Panc1 (cell line): Measurements from ENCODE around the gene SOBP. TPM values are rescaled to one million over a fixed set of nuclear protein-coding genes. Genes with fewer than 3 reads are reported as not detected.

Experiments used
- ATAC-seq: fragments of 200-7000 bp; cut with Tn5 transposase; 2 replicates; pipeline ENCODE4 v1.9.1; 2020; ENCODE audit warnings: mild to moderate bottlenecking, moderate library complexity
- BruUV-seq: library from RNA; stranded (reverse); fragments of 400-500 nt; replicated peaks from 2 replicates; lab custom pipeline; 2021; lab: Mats Ljungman, UMichigan
- CTCF ChIA-PET: fragments of 300-600 bp; sonication (Branson Sonifier 250); formaldehyde crosslinking; loops from one replicate; lab custom pipeline; 2022; ENCODE audit warnings: antibody characterized with exemption; lab: Charles Lee
- POLR2A ChIA-PET: fragments of 300-600 bp; sonication (Branson Sonifier 250); formaldehyde crosslinking; loops from one replicate; lab custom pipeline; 2022; ENCODE audit warnings: antibody characterized with exemption; lab: Charles Lee
- DNase-seq: peaks from one replicate; pipeline ENCODE4 v3.0.0-alpha.2; 2010; ENCODE audit warnings: low read depth, low spot score
- H3K27ac ChIP-seq: 2 replicates; pipeline ENCODE4 v1.5.1; 2011; ENCODE audit warnings: mild to moderate bottlenecking, low read length, inconsistent platforms
- H3K27me3 ChIP-seq: fragments of 200-500 bp; sonication (Bioruptor generic); 2 replicates; pipeline ENCODE4 v1.6.0; 2014; ENCODE audit warnings: low read length, inconsistent platforms; ENCODE audit not compliant: control insufficient read depth, insufficient read depth
- H3K36me3 ChIP-seq: fragments of 200-500 bp; sonication (Bioruptor generic); 2 replicates; pipeline ENCODE4 v1.5.1; 2014; ENCODE audit warnings: inconsistent platforms, mild to moderate bottlenecking, low read length, moderate library complexity; ENCODE audit not compliant: control insufficient read depth, insufficient read depth
- H3K4me1 ChIP-seq: 2 replicates; pipeline ENCODE4 v1.5.1; 2011; ENCODE audit warnings: inconsistent platforms, mild to moderate bottlenecking, low read length, moderate library complexity; ENCODE audit not compliant: control insufficient read depth, insufficient read depth
- H3K4me3 ChIP-seq, 2 experiments: 2 replicates each; pipeline ENCODE4 v1.5.1; 2011 to 2012; ENCODE audit warnings: low read depth in 2 of 2, low read length in 2 of 2, mild to moderate bottlenecking in 2 of 2, inconsistent platforms in 1 of 2, moderate library complexity in 1 of 2
- H3K9me3 ChIP-seq: fragments of 200-500 bp; sonication (Bioruptor generic); 2 replicates; pipeline ENCODE4 v1.5.1; 2014; ENCODE audit warnings: low read depth, mild to moderate bottlenecking, inconsistent platforms, low read length, moderate library complexity; ENCODE audit not compliant: control insufficient read depth, insufficient read depth
- POLR2AphosphoS5 ChIP-seq: IDR thresholded peaks from 2 replicates; pipeline ENCODE4 v1.6.1; 2012; ENCODE audit warnings: mild to moderate bottlenecking, low read depth, low read length, moderate library complexity
- SIN3A ChIP-seq: IDR thresholded peaks from 2 replicates; pipeline ENCODE4 v1.6.1; 2012; ENCODE audit warnings: low read depth, mild to moderate bottlenecking, low read length, moderate library complexity, borderline replicate concordance; ENCODE audit not compliant: insufficient read depth
- TCF7L2 ChIP-seq: IDR thresholded peaks from 2 replicates; pipeline ENCODE4 v1.6.1; 2011; ENCODE audit warnings: mild to moderate bottlenecking, low read depth, low read length, inconsistent platforms
- in situ Hi-C: cut with HindIII; loops from 2 replicates; pipeline ENCODE4 v1.10.0; 2016; ENCODE audit warnings: low sequenced_read_pairs, low pct_unique_long_range_greater_than_20kb
- intact Hi-C: fragments of 100-400 bp; cut with micrococcal nuclease; formaldehyde crosslinking; loops from one replicate; pipeline ENCODE4 v1.10.0; 2022; ENCODE audit not compliant: unreplicated experiment
- total RNA-seq: library from RNA; stranded (reverse); gene quantifications from one replicate; pipeline ENCODE4 v1.2.1, GENCODE V29; 2021; ENCODE audit not compliant: unreplicated experiment
- TF ChIP-seq, protein P1 (sequence below), 2 experiments: IDR thresholded peaks; 2 replicates each; pipeline ENCODE4 v1.6.1; 2011 to 2012; ENCODE audit warnings: low read depth in 2 of 2, control low read depth in 1 of 2, low read length in 1 of 2, mild to moderate bottlenecking in 1 of 2, moderate library complexity in 1 of 2; ENCODE audit not compliant: insufficient read depth in 1 of 2
- TF ChIP-seq, protein P2 (sequence below): fragments of 450-650 bp; IDR thresholded peaks from 2 replicates; pipeline ENCODE4 v1.5.1; 2017; ENCODE audit warnings: mild to moderate bottlenecking

The SOBP gene
- total RNA-seq, 1 experiment from 2014 or later: 9.0 TPM

DNA sequence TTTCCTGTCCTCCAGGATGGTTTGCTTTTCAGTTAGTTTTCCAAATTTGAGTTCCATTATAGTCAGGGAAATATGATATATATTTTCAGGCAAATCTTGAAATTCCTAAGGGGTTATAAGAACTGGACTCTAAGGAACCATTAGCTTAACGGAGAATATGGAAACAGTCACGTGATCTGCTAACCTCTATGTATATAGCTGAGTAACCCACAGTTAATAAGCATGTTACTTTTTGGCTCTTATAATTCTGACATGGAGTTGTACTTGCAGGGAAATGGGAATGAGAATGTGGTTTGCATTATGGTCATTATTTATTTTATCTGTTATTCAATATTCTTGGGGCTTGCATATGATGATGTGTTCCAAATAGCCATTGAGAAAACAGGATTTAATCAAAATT is 23.3 kb downstream of the SOBP start:
- ChIA-PET CTCF (no interaction called here), POLR2A (no interaction called here)
- Histone ChIP-seq H3K4me1 (0 out of 2 replicates have a peak, but pooled peaks cover 5% of the 10 kb centered on the region), H3K4me3 (no peak overlapping the region), H3K27ac (no peak overlapping the region), H3K27me3 (no peaks in the 10 kb centered on the region), H3K9me3 (no peaks in the 10 kb centered on the region), H3K36me3 (no peaks in the 10 kb centered on the region; the same call in 1 of the 2 replicates)
- no peak for ATAC-seq
- intact Hi-C loops (no loop called here), in situ Hi-C loops (no loop called here)
- TF ChIP-seq POLR2AphosphoS5 (no peak), TCF7L2 (no peak), SIN3A (no peak)
- TF ChIP-seq, protein P1, sequence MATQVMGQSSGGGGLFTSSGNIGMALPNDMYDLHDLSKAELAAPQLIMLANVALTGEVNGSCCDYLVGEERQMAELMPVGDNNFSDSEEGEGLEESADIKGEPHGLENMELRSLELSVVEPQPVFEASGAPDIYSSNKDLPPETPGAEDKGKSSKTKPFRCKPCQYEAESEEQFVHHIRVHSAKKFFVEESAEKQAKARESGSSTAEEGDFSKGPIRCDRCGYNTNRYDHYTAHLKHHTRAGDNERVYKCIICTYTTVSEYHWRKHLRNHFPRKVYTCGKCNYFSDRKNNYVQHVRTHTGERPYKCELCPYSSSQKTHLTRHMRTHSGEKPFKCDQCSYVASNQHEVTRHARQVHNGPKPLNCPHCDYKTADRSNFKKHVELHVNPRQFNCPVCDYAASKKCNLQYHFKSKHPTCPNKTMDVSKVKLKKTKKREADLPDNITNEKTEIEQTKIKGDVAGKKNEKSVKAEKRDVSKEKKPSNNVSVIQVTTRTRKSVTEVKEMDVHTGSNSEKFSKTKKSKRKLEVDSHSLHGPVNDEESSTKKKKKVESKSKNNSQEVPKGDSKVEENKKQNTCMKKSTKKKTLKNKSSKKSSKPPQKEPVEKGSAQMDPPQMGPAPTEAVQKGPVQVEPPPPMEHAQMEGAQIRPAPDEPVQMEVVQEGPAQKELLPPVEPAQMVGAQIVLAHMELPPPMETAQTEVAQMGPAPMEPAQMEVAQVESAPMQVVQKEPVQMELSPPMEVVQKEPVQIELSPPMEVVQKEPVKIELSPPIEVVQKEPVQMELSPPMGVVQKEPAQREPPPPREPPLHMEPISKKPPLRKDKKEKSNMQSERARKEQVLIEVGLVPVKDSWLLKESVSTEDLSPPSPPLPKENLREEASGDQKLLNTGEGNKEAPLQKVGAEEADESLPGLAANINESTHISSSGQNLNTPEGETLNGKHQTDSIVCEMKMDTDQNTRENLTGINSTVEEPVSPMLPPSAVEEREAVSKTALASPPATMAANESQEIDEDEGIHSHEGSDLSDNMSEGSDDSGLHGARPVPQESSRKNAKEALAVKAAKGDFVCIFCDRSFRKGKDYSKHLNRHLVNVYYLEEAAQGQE (IDR thresholded peaks at IDR 0.05; ENCODE audit: insufficient read depth in 1 of 2, low read depth in 2 of 2, low read length in 1 of 2): no peak
- TF ChIP-seq, protein P2, sequence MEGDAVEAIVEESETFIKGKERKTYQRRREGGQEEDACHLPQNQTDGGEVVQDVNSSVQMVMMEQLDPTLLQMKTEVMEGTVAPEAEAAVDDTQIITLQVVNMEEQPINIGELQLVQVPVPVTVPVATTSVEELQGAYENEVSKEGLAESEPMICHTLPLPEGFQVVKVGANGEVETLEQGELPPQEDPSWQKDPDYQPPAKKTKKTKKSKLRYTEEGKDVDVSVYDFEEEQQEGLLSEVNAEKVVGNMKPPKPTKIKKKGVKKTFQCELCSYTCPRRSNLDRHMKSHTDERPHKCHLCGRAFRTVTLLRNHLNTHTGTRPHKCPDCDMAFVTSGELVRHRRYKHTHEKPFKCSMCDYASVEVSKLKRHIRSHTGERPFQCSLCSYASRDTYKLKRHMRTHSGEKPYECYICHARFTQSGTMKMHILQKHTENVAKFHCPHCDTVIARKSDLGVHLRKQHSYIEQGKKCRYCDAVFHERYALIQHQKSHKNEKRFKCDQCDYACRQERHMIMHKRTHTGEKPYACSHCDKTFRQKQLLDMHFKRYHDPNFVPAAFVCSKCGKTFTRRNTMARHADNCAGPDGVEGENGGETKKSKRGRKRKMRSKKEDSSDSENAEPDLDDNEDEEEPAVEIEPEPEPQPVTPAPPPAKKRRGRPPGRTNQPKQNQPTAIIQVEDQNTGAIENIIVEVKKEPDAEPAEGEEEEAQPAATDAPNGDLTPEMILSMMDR: no peak
- no peak for DNase-seq
- no TSS peak for BruUV-seq

DNA sequence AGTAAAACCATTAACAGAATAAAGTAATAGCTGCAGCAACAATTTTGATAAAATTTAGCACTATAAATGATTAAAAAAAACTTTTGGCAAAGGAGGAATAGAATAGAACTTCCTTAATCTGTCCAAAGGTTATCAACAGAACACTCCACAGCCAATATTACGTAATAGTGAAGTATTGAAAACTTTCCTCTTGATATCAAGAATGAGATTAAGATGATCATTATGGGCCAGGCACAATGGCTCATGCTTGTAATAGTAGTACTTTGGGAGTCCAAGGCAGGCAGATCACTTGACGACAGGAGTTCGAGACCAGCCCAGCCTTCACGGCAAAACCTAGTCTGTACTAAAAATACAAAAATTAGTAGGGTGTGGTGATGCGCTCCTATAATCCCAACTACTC is 26.0 kb downstream of the SOBP start:
- ChIA-PET CTCF (no interaction called here), POLR2A (no interaction called here)
- no peak for DNase-seq
- BruUV-seq: no TSS peak
- Histone ChIP-seq H3K27ac (no peak overlapping the region), H3K27me3 (no peaks in the 10 kb centered on the region), H3K9me3 (no peaks in the 10 kb centered on the region), H3K4me1 (no peaks in the 10 kb centered on the region), H3K36me3 (no peaks in the 10 kb centered on the region; the same call in 1 of the 2 replicates), H3K4me3 (no peak overlapping the region)
- TF ChIP-seq, protein P2: no peak
- TF ChIP-seq POLR2AphosphoS5: no peak
- TF ChIP-seq, protein P1 (IDR thresholded peaks at IDR 0.05; ENCODE audit: insufficient read depth in 1 of 2, low read depth in 2 of 2, low read length in 1 of 2): no peak
- TF ChIP-seq SIN3A: no peak
- no peak for TF ChIP-seq TCF7L2
- in situ Hi-C loops (no loop called here), intact Hi-C loops (no loop called here)
- ATAC-seq: no peak
